Measurements from ENCODE around the gene PEX3.
A peak's percentile ranks its signal among the peaks of the same experiment; 100 is the strongest.

The PEX3 gene

GRCh38 chr6:143528164-143528811, 77.7 kb downstream of the PEX3 start:
- Histone ChIP-seq H3K27me3 (replicated peaks; ENCODE audit: control insufficient read depth, insufficient read depth, low read length) (no peaks in the 10 kb centered on the region), H3K36me3 (ENCODE audit: control insufficient read depth, insufficient read depth, low read length, severe bottlenecking) (no peaks in the 10 kb centered on the region), H3K4me1 (ENCODE audit: control insufficient read depth, insufficient read depth, low read length) (peaks cover 7% of the 10 kb centered on the region), H3K4me3 (ENCODE audit: low read length) (no peak overlapping the region), H3K9ac (ENCODE audit: low read length) (no peak overlapping the region), H3K9me3 (ENCODE audit: control insufficient read depth, low read length) (no peaks in the 10 kb centered on the region)
- DNase-seq (ENCODE audit: low read depth): no peak

- Histone ChIP-seq H3K9me3 (ENCODE audit: control insufficient read depth, low read length) (no peaks in the 10 kb centered on the region), H3K9ac (ENCODE audit: low read length) (no peak overlapping the region), H3K27me3 (replicated peaks; ENCODE audit: control insufficient read depth, insufficient read depth, low read length) (no peaks in the 10 kb centered on the region), H3K4me3 (ENCODE audit: low read length) (no peak overlapping the region), H3K4me1 (ENCODE audit: control insufficient read depth, insufficient read depth, low read length) (peaks cover 7% of the 10 kb centered on the region), H3K36me3 (ENCODE audit: control insufficient read depth, insufficient read depth, low read length, severe bottlenecking) (no peaks in the 10 kb centered on the region)
- DNase-seq (ENCODE audit: low read depth): peak; percentile 12
Measured at GRCh38 chr6:143529095-143529494, 78.5 kb downstream of the PEX3 start.

- no peaks in the 10 kb centered on the region for H3K27me3 ChIP-seq (replicated peaks; ENCODE audit: control insufficient read depth, insufficient read depth, low read length)
- H3K9ac ChIP-seq (ENCODE audit: low read length): no peak overlapping the region
- DNase-seq (ENCODE audit: low read depth): no peak
- H3K36me3 ChIP-seq (ENCODE audit: control insufficient read depth, insufficient read depth, low read length, severe bottlenecking): no peaks in the 10 kb centered on the region
- H3K4me1 ChIP-seq (ENCODE audit: control insufficient read depth, insufficient read depth, low read length): peaks cover 7% of the 10 kb centered on the region
- no peaks in the 10 kb centered on the region for H3K9me3 ChIP-seq (ENCODE audit: control insufficient read depth, low read length)
- H3K4me3 ChIP-seq (ENCODE audit: low read length): no peak overlapping the region
Measured at GRCh38 chr6:143531720-143532499, 81.3 kb downstream of the PEX3 start.

- DNase-seq (ENCODE audit: low read depth): no peak
- no peaks in the 10 kb centered on the region for H3K36me3 ChIP-seq (ENCODE audit: control insufficient read depth, insufficient read depth, low read length, severe bottlenecking)
- H3K9ac ChIP-seq (ENCODE audit: low read length): no peak overlapping the region
- no peak overlapping the region for H3K4me3 ChIP-seq (ENCODE audit: low read length)
- no peaks in the 10 kb centered on the region for H3K9me3 ChIP-seq (ENCODE audit: control insufficient read depth, low read length)
- H3K4me1 ChIP-seq (ENCODE audit: control insufficient read depth, insufficient read depth, low read length): peaks cover 5% of the 10 kb centered on the region
- no peaks in the 10 kb centered on the region for H3K27me3 ChIP-seq (replicated peaks; ENCODE audit: control insufficient read depth, insufficient read depth, low read length)
Measured at GRCh38 chr6:143535189-143535614, 84.6 kb downstream of the PEX3 start.

- DNase-seq (ENCODE audit: low read depth): no peak
- Histone ChIP-seq H3K9ac (ENCODE audit: low read length) (peak overlapping the region; percentile 71), H3K9me3 (ENCODE audit: control insufficient read depth, low read length) (no peaks in the 10 kb centered on the region), H3K36me3 (ENCODE audit: control insufficient read depth, insufficient read depth, low read length, severe bottlenecking) (no peaks in the 10 kb centered on the region), H3K27me3 (replicated peaks; ENCODE audit: control insufficient read depth, insufficient read depth, low read length) (no peaks in the 10 kb centered on the region), H3K4me3 (ENCODE audit: low read length) (peak overlapping the region; percentile 84), H3K4me1 (ENCODE audit: control insufficient read depth, insufficient read depth, low read length) (peaks cover 5% of the 10 kb centered on the region)
Measured at GRCh38 chr6:143536461-143536865, 85.9 kb downstream of the PEX3 start.

GRCh38 chr6:143536866-143537691, 86.5 kb downstream of the PEX3 start:
- DNase-seq (ENCODE audit: low read depth): peak; percentile 77
- Histone ChIP-seq H3K9ac (ENCODE audit: low read length) (peak overlapping the region; percentile 71), H3K4me1 (ENCODE audit: control insufficient read depth, insufficient read depth, low read length) (peaks cover 5% of the 10 kb centered on the region), H3K9me3 (ENCODE audit: control insufficient read depth, low read length) (no peaks in the 10 kb centered on the region), H3K27me3 (replicated peaks; ENCODE audit: control insufficient read depth, insufficient read depth, low read length) (no peaks in the 10 kb centered on the region), H3K4me3 (ENCODE audit: low read length) (peak overlapping the region; percentile 84), H3K36me3 (ENCODE audit: control insufficient read depth, insufficient read depth, low read length, severe bottlenecking) (no peaks in the 10 kb centered on the region)

- no peaks in the 10 kb centered on the region for H3K36me3 ChIP-seq (ENCODE audit: control insufficient read depth, insufficient read depth, low read length, severe bottlenecking)
- no peaks in the 10 kb centered on the region for H3K9me3 ChIP-seq (ENCODE audit: control insufficient read depth, low read length)
- no peak overlapping the region for H3K9ac ChIP-seq (ENCODE audit: low read length)
- no peak overlapping the region for H3K4me3 ChIP-seq (ENCODE audit: low read length)
- no peak for DNase-seq (ENCODE audit: low read depth)
- H3K27me3 ChIP-seq (replicated peaks; ENCODE audit: control insufficient read depth, insufficient read depth, low read length): no peaks in the 10 kb centered on the region
- H3K4me1 ChIP-seq (ENCODE audit: control insufficient read depth, insufficient read depth, low read length): peaks cover 5% of the 10 kb centered on the region
Measured at GRCh38 chr6:143538374-143538773, 87.8 kb downstream of the PEX3 start.

- no peaks in the 10 kb centered on the region for H3K27me3 ChIP-seq (replicated peaks; ENCODE audit: control insufficient read depth, insufficient read depth, low read length)
- no peaks in the 10 kb centered on the region for H3K36me3 ChIP-seq (ENCODE audit: control insufficient read depth, insufficient read depth, low read length, severe bottlenecking)
- H3K4me3 ChIP-seq (ENCODE audit: low read length): no peak overlapping the region
- no peaks in the 10 kb centered on the region for H3K9me3 ChIP-seq (ENCODE audit: control insufficient read depth, low read length)
- H3K4me1 ChIP-seq (ENCODE audit: control insufficient read depth, insufficient read depth, low read length): peaks cover 5% of the 10 kb centered on the region
- no peak overlapping the region for H3K9ac ChIP-seq (ENCODE audit: low read length)
- no peak for DNase-seq (ENCODE audit: low read depth)
Measured at GRCh38 chr6:143539106-143539505, 88.5 kb downstream of the PEX3 start.

- DNase-seq (ENCODE audit: low read depth): no peak
- H3K36me3 ChIP-seq (ENCODE audit: control insufficient read depth, insufficient read depth, low read length, severe bottlenecking): no peaks in the 10 kb centered on the region
- no peaks in the 10 kb centered on the region for H3K9me3 ChIP-seq (ENCODE audit: control insufficient read depth, low read length)
- no peak overlapping the region for H3K9ac ChIP-seq (ENCODE audit: low read length)
- H3K27me3 ChIP-seq (replicated peaks; ENCODE audit: control insufficient read depth, insufficient read depth, low read length): no peaks in the 10 kb centered on the region
- H3K4me3 ChIP-seq (ENCODE audit: low read length): no peak overlapping the region
- peaks cover 5% of the 10 kb centered on the region for H3K4me1 ChIP-seq (ENCODE audit: control insufficient read depth, insufficient read depth, low read length)
Measured at GRCh38 chr6:143539734-143540133, 89.1 kb downstream of the PEX3 start.

- Histone ChIP-seq H3K36me3 (ENCODE audit: control insufficient read depth, insufficient read depth, low read length, severe bottlenecking) (no peaks in the 10 kb centered on the region), H3K9me3 (ENCODE audit: control insufficient read depth, low read length) (no peaks in the 10 kb centered on the region), H3K4me1 (ENCODE audit: control insufficient read depth, insufficient read depth, low read length) (peaks cover 5% of the 10 kb centered on the region), H3K4me3 (ENCODE audit: low read length) (no peak overlapping the region), H3K27me3 (replicated peaks; ENCODE audit: control insufficient read depth, insufficient read depth, low read length) (no peaks in the 10 kb centered on the region), H3K9ac (ENCODE audit: low read length) (no peak overlapping the region)
- no peak for DNase-seq (ENCODE audit: low read depth)
Measured at GRCh38 chr6:143540192-143540591, 89.6 kb downstream of the PEX3 start.

Measured in adipocyte (in vitro differentiated cells).